HuH-7.5 (cell line): Measurements from ENCODE around the gene NRF1.
"Not testable (repeated sequence)": the region's sequence is repeated elsewhere in the genome, so short reads cannot be mapped to it uniquely, and the experiment has no call there.

Experiments used
- DNase-seq: peaks from one replicate; pipeline ENCODE4 v3.0.0; 2011; ENCODE audit warnings: low spot score

NRF1 gene

GRCh38 chr7:129611246-129612111 lies at the start of gene NRF1:
NRF1 (plus strand) TSS chr7:129611720; CDS start chr7:129657352, 45,632 bp downstream.
- DNase-seq, result peak; percentile 88

GRCh38 chr7:129566323-129566722 lies 45.2 kb upstream of the NRF1 start:
- not testable (repeated sequence) for DNase-seq

GRCh38 chr7:129567377-129567776 lies 44.1 kb upstream of the NRF1 start:
- DNase-seq, result no peak

- DNase-seq, result no peak
These were observed 43.3 kb upstream of the NRF1 start for GRCh38 chr7:129568240-129568639.

- DNase-seq, result no peak
These were observed 42.2 kb upstream of the NRF1 start for GRCh38 chr7:129569326-129569725.

- peak; percentile 69 for DNase-seq
These were observed 41.7 kb upstream of the NRF1 start for GRCh38 chr7:129569811-129570215.

- no peak for DNase-seq
These were observed 40.3 kb upstream of the NRF1 start for GRCh38 chr7:129571201-129571600.

- no peak for DNase-seq
These were observed 39.3 kb upstream of the NRF1 start for GRCh38 chr7:129572205-129572604.

GRCh38 chr7:129574487-129574886 lies 37.0 kb upstream of the NRF1 start:
- DNase-seq, result no peak

- no peak for DNase-seq
These were observed 35.8 kb upstream of the NRF1 start for GRCh38 chr7:129575699-129576098.

GRCh38 chr7:129576138-129576537 lies 35.4 kb upstream of the NRF1 start:
- no peak for DNase-seq

- no peak for DNase-seq
These were observed 32.7 kb upstream of the NRF1 start for GRCh38 chr7:129578829-129579228.

- DNase-seq, result not testable (repeated sequence)
These were observed 25.3 kb upstream of the NRF1 start for GRCh38 chr7:129586179-129586578.

GRCh38 chr7:129588268-129588667 lies 23.3 kb upstream of the NRF1 start:
- no peak for DNase-seq

GRCh38 chr7:129591868-129592267 lies 19.7 kb upstream of the NRF1 start:
- no peak for DNase-seq

- not testable (repeated sequence) for DNase-seq
These were observed 15.1 kb upstream of the NRF1 start for GRCh38 chr7:129596386-129596785.

GRCh38 chr7:129597672-129598071 lies 13.8 kb upstream of the NRF1 start:
- DNase-seq, result no peak

- DNase-seq, result no peak
These were observed 12.3 kb upstream of the NRF1 start for GRCh38 chr7:129599174-129599573.

GRCh38 chr7:129603594-129603993 lies 7.9 kb upstream of the NRF1 start:
- not testable (repeated sequence) for DNase-seq

- not testable (repeated sequence) for DNase-seq
These were observed 7.5 kb upstream of the NRF1 start for GRCh38 chr7:129604021-129604420.

- no peak for DNase-seq
These were observed 6.6 kb upstream of the NRF1 start for GRCh38 chr7:129604713-129605437.

GRCh38 chr7:129605960-129606614 lies 5.4 kb upstream of the NRF1 start:
- no peak for DNase-seq

GRCh38 chr7:129606803-129607202 lies 4.7 kb upstream of the NRF1 start:
- no peak for DNase-seq
